Fibroblast of peridontal ligament (primary cell): Measurements from ENCODE around the gene NAPEPLD.
"Not testable (repeated sequence)": the region's sequence is repeated elsewhere in the genome, so short reads cannot be mapped to it uniquely, and the experiment has no call there.

Experiments used
- DNase-seq: peaks from one replicate; pipeline ENCODE4 v3.0.0-alpha.2; 2010; ENCODE audit errors: extremely low read depth

Gene NAPEPLD

GRCh38 chr7:103148994-103149807 lies at the start of gene NAPEPLD:
Gene NAPEPLD (minus strand): TSS chr7:103149099. CDS start chr7:103128776, 20,323 bp downstream.
- DNase-seq = peak; percentile 88

- DNase-seq = not testable (repeated sequence)
Observed at GRCh38 chr7:103198079-103198478, 49.2 kb upstream of the NAPEPLD start.

- DNase-seq = peak; percentile 4
Observed at GRCh38 chr7:103195364-103195763, 46.5 kb upstream of the NAPEPLD start.

DNA sequence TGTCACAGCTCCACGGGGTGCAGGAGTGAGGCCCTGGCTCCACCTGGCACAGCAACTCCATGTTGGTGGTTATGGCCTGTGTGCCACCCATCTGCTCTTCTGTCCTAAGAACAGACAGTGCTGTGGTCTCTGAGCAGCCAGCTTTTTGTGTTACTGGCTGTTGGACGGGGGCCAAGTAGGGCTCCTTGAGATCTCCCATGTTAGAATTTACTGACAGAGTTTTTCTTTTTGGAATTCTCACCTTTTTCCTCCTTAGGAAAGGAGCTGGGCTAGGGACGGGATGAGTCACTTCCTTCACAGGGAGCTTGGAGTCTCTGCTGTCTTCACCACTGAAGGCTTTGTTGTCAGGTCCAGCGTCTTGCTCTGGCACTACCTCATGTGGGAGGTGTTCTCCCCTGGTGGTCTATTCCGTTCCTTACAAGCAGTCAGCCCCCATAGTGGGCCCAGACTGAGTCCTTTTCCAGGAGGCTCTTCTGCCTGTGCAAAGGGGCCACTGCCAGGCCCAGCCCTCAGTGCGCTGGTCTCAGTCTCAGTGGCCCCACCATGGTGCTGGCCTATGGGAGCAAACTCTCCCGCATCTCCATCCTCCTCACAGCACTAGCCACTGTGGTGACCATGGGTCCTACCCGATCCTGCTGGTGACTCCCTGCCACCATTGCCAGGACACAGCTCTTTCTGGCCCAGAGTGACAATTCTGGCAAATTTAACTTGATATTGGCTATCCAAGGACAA lies 23.7 kb upstream of the NAPEPLD start:
- not testable (repeated sequence) for DNase-seq

GRCh38 chr7:103171695-103172414 lies 23.0 kb upstream of the NAPEPLD start:
- not testable (repeated sequence) for DNase-seq

- DNase-seq = peak; percentile 9
Observed at GRCh38 chr7:103166921-103167544, 18.1 kb upstream of the NAPEPLD start.

DNA sequence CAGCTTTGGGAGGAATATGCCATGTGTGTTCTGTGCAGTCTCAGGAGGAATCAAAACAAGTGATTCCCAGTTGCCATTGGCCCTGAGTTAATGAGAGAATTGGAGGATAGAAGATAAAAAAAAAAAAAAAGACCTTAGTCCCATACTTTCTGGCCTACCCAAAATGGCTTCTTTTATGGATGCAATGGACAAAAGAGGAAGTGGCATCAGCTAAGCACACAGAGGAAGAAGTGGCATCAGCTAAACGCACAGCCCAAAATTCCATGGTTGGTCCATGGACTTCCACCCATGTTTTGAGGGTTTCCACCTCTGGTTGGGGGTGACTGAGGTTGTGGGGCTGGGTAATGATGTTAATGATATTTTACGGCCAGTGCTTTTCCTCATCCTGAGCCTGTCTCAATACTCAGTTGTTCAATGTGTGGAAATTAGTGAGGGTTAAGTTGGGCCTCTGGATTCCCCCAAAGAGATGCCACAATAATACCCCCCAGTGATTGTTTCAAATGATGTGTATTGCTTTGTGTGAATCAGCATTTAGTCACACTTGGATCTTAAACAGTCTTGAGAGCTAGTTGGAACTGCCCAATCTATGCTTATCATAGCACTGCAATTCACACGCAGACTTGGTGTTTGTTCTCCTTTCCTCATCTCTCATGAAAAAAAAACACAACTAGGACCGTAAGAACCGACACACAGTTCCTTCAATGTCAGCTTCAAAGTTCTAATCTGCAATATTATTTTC lies 14.4 kb upstream of the NAPEPLD start:
- DNase-seq = peak; percentile 51

DNA sequence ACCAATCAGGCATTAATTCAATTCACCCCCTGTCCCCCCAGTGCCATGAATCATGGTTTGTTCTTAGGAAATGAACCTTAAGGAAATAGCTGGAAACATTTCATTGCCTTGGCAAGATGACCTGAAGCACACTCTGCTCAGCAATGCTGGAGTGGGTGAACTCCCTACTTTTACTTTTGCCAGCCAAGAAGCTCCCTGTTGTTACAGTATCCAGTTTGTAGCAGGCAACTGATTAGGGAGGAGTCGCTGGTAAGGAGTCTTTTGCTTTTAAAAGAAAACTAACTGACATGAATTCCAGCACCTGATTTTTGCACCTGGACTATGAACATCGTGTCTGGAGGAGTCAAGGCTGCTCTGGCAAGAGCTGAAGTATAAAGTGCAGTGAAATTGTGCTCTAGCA lies 13.7 kb upstream of the NAPEPLD start:
- peak; percentile 89 for DNase-seq

DNA sequence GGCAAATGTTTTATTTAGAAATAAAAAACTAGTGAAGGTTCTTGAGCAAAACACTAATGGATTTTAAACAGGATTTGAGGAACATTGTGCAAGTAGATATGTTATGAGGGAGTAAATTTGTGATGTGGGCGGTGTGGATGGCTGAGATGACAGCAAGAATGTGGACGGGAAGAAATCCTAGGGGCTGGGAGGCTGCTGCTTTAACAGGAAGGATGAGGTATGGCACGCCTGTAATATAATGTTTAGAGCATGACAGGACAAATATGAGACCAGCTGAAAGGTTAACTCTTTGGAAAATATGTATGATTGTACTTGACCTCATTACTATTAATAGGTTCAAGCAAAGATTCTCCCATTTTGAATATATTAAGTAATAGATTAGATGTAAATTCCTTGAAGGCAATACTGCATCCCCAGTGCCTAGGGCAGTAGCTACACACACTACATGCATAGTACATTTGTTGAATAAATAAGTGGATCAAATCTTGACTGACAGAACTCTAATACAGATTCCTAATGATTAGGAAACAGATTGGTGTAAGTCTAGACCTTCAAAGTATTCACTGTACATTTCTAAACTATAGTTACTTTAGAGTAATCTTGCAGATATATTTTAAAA lies 13.2 kb upstream of the NAPEPLD start:
- not testable (repeated sequence) for DNase-seq

DNA sequence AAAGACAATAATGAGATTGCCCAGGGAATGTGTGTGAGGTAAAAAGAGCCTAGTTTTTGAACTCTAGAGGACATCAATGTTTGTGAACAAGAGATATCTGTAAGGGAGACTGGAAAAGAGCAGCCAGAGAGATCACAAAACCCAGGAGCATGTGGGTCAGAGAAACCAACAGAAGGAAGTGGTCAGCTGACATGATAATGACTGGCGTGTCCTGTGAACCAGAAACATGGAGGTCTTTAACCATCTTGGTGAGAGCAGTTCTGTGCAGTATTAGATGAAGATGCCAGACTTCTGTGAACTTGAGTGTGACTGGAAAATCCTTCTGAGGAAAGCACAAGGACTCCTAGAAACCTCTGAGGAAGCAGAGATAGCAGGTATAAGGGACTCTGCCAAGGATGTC lies 10.2 kb upstream of the NAPEPLD start:
- DNase-seq = not testable (repeated sequence)

DNA sequence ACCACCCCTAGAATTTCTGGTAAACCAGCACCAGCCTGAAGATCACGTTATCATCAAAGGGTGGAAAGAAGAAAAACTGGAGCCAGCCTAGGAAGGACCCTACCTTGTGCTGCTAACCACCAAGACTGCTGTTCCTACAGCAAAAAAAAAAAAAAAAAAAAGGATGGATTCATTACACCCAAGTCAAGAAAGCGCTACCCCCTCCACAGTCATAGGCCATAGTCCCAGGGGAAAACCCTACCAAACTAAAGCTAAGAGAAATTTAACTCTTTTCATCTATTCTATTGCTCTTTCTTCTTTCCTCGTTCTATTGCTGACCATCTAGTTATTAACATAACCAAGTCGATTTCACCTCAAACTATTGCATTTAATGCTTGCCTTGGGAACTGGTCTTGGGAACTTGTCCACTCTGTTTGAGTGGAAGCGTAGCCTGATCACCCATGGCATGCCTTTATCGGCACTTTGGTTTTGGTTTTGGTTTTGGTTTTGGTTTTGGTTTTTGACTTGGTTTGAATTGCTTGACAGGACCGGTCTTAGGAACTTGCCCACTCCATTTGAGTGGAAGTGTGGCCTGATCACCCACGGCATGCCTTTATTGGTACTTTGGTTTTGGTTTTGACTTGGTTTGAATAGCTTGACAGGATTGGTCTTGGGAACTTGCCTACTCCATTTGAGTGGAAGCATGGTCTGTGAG lies 6.6 kb upstream of the NAPEPLD start:
- DNase-seq = not testable (repeated sequence)

DNA sequence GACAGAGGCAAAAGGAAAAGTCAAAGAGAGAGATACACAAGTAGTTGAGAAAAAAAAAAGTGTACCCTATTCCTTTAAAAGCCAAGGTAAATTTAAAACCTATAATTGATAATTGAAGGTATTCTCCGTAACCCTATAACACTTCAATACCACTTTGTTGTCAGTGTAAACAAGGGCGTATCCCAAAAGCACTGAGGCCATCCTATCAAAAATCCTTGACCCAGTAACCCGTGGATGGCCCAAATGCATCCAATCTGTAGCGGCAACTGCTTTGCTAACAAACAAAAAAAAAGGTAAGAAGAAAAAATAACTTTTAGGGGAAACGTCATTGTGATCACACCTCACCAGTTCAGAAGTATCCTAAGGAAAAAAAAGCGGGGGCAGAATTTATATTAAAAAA lies 5.1 kb upstream of the NAPEPLD start:
- no peak for DNase-seq

GRCh38 chr7:103152744-103153617 lies 4.1 kb upstream of the NAPEPLD start:
- not testable (repeated sequence) for DNase-seq

DNA sequence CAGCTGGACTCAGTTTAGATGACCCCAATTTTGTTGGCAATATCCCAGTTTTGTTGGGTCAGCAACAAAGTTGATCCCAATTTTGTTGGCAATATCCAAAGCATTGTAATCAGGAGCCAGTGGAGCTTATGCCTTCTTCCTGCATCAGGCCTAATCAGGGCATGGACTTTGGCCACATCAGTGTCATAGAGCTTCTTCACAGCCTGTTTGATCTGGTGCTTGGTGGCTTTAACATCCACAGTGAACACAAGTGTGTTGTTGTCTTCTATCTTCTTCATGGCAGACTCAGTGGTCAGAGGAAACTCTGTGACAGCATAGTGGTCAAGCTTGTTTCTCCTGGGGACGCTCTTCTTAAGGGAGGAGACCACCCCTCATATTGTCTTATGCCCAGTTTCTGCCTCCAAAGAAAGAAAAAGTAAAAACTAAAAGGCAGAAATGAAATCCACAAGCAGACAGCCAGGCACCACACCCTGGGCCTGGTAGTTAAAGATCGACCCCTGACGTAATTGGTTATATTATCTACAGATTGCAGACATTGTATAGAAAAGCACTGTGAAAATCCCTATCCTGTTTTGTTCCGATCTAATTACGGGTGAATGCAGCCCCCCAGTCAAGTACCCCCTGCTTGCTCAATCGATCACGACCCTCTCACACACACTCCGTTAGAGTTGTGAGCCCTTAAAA lies 3.2 kb upstream of the NAPEPLD start:
- DNase-seq = not testable (repeated sequence)

GRCh38 chr7:103150192-103150591 lies 1.3 kb upstream of the NAPEPLD start:
- no peak for DNase-seq

DNA sequence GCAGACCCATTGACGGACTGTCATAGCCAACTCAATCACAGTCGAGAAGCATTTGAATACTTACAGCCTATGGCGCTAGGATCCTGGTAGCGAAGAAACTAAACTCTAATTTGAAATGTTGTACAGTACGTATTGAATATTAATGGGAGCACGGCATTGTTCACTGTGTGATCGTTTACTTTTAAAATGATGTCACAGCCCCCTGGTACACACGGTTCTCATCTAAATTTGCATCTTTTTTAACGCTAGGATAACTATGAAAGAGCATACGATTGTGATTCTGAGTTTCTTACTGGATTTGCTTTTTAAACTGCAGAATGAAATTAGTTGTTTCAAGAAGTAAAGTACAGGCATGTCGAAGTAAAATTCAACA lies 895 bp upstream of the NAPEPLD start:
- no peak for DNase-seq

DNA sequence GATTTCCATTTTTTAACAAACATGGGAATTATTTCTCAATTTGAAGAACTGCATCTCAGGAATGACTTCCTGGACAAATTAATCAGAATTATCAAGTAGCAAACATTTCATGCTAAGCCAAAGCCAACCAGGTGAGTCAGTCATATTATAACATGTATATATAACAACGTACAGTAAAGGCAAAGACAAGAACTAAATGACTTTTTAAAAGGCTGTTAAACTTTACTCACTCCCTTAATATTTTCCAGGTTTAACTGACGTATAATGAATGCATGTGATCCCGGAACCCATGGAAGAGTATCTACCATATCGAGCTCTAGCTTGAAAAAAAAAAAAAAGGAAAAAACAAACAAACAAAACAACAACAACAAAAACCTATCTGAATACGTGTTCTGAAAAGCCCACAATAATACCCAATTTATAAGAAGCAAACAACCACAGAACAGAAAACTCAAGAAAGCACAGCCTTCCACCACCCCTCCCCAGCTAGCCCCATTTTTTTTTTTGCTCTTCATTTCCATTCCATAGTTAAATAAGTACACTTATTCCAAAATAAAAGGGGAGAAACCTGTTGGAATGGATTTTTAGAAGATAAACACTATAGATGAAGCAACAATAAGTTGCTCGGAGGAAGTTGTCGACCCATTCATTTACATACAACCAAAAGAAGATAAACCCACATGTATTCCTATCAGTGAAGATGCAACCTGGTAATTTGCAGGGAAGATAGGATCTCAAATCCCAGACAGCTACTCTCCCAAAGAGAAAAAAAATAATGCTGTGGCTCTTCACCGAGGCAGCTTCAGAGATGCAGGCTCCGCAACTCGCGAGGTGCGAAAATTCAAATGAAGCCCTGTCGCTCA lies 537 bp downstream of the NAPEPLD start:
- peak; percentile 36 for DNase-seq

DNA sequence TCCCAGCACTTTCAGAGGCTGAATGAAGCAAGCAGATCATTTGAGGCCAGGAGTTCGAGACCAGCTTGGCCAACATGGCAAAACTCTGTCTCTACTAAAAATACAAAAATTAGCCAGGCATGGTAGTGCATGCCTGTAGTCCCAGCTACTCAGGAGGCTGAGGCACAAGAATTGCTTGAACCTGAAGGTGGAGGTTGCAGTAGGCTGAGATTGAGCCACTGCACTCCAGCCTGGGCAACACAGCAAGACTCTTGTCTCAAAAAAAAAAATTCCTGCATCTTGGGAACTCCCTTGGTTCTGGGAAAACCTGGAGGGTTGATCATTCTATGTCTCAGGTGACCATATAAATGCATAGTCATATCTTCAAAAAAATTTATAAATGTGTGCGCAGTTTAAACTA lies 4.1 kb downstream of the NAPEPLD start:
- DNase-seq = not testable (repeated sequence)
